ENCODE measurements around the gene GRM1.

- TF ChIP-seq, protein P1, sequence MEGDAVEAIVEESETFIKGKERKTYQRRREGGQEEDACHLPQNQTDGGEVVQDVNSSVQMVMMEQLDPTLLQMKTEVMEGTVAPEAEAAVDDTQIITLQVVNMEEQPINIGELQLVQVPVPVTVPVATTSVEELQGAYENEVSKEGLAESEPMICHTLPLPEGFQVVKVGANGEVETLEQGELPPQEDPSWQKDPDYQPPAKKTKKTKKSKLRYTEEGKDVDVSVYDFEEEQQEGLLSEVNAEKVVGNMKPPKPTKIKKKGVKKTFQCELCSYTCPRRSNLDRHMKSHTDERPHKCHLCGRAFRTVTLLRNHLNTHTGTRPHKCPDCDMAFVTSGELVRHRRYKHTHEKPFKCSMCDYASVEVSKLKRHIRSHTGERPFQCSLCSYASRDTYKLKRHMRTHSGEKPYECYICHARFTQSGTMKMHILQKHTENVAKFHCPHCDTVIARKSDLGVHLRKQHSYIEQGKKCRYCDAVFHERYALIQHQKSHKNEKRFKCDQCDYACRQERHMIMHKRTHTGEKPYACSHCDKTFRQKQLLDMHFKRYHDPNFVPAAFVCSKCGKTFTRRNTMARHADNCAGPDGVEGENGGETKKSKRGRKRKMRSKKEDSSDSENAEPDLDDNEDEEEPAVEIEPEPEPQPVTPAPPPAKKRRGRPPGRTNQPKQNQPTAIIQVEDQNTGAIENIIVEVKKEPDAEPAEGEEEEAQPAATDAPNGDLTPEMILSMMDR (IDR thresholded peaks at IDR 0.05; ENCODE audit: insufficient read depth, low read length), result no peak
- no peak for TF ChIP-seq POLR2AphosphoS5 (IDR thresholded peaks at IDR 0.05; ENCODE audit: low read depth)
Measured at GRCh38 chr6:146009338-146009737, 19.5 kb upstream of the GRM1 start.

All from HL-60 (cell line).